Breast epithelium (tissue), 3 donors: ENCODE results near the gene CTXND1.

Experiments used
- CTCF ChIP-seq, 3 donors: fragments of 450-650 bp; IDR thresholded peaks; one replicate each; pipeline ENCODE4 v1.5.1; 2016 to 2017; ENCODE audit warnings: antibody characterized with exemption in 3 of 3, mild to moderate bottlenecking in 3 of 3, moderate library complexity in 3 of 3
- POLR2A ChIP-seq: fragments of 450-650 bp; IDR thresholded peaks from one replicate; pipeline ENCODE4 v1.6.1; 2016; ENCODE audit warnings: antibody characterized with exemption, mild to moderate bottlenecking, moderate library complexity
- POLR2AphosphoS5 ChIP-seq, 3 donors: sonication (generic); formaldehyde crosslinking; IDR thresholded peaks; one replicate each; pipeline ENCODE4 v1.6.1; 2017; ENCODE audit warnings: antibody characterized with exemption in 3 of 3

GRCh38 chr15:80199869-80200268, 52.1 kb downstream of the CTXND1 start:
- TF ChIP-seq CTCF (IDR thresholded peaks at IDR 0.05) (no peak), POLR2A (no peak), POLR2AphosphoS5 (IDR thresholded peaks at IDR 0.05) (no peak)
